ENCODE measurements around the gene CBARP. TPM values are rescaled to one million over a fixed set of nuclear protein-coding genes. Genes with fewer than 3 reads are reported as not detected.

CBARP gene
- total RNA-seq, 4 donors from 2014 or later = 0.57 to 1.1 TPM; not detected in 2

DNA sequence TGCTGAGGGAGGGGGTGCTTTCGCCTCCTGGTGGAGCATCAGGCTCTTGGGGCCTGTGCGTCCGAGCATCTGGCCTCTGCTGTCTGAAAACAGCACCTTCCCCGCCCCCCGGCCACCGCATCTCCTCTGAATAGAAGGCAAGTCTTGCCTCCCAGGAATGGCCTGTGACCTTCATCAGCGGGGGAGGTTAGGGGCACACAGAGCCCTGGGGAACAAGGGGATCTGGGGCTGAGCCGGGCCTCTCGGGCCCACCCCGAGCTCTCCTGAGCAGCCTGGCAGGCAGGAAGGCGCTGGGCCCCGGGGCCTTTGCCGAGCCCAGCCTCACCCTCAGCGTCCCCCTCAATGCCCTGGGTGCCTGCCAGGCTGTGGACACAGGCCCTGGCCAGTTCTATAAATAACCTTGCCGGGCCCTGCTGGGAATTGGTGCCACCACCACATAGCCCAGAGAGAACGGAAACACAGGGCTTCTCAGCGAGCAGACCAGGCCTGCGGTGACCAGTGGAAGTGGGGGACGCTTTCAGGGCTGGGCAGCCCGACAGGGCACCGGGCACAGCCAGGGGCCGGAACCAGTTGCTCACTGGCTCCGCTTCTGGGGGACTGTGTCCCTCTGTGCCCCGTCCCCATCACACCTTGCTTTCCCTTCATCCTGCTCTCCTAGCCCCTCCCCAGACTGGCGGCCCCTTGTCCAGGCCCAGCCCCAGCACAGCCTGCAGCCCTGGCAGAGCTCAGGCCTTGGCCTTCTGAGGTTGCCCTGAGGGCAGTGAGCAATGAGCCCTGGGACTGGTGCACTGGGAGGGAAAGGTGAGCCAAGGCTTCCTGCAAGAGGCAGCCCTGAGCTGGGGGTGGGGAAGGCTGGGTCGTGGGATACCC, 22.7 kb downstream of the CBARP start:
- TF ChIP-seq, protein P1, sequence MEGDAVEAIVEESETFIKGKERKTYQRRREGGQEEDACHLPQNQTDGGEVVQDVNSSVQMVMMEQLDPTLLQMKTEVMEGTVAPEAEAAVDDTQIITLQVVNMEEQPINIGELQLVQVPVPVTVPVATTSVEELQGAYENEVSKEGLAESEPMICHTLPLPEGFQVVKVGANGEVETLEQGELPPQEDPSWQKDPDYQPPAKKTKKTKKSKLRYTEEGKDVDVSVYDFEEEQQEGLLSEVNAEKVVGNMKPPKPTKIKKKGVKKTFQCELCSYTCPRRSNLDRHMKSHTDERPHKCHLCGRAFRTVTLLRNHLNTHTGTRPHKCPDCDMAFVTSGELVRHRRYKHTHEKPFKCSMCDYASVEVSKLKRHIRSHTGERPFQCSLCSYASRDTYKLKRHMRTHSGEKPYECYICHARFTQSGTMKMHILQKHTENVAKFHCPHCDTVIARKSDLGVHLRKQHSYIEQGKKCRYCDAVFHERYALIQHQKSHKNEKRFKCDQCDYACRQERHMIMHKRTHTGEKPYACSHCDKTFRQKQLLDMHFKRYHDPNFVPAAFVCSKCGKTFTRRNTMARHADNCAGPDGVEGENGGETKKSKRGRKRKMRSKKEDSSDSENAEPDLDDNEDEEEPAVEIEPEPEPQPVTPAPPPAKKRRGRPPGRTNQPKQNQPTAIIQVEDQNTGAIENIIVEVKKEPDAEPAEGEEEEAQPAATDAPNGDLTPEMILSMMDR (IDR thresholded peaks at IDR 0.05; ENCODE audit: low read depth) = no peak

DNA sequence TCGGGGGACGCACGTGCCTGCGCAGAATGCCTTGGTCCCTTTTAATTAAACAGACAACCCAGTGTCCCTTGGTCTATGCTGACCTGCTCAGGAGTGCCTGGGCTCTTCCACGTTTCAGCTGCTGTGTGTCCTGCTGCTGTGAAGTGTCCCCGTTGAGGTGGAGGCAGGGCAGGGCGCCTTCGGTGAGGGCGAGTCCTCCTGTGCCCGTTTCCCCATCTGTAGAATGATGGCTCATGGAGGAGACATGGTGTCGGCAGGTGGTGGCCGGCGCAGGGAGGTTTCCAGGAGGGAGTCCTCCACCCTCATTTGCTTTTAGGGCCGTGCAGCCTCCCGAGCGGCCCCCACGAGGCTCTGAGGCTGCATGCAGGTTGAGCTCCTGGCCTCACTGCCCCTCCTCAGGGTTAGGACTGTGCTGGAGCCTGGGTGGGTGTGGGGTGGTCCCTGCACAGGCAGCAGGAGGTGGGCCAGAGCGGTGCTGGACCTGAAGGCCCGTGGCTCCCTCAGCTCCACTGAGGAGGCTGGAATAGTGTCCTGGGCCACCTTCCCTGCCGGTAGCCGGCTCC, 23.4 kb downstream of the CBARP start:
- TF ChIP-seq, protein P1 (IDR thresholded peaks at IDR 0.05; ENCODE audit: low read depth) = no peak

DNA sequence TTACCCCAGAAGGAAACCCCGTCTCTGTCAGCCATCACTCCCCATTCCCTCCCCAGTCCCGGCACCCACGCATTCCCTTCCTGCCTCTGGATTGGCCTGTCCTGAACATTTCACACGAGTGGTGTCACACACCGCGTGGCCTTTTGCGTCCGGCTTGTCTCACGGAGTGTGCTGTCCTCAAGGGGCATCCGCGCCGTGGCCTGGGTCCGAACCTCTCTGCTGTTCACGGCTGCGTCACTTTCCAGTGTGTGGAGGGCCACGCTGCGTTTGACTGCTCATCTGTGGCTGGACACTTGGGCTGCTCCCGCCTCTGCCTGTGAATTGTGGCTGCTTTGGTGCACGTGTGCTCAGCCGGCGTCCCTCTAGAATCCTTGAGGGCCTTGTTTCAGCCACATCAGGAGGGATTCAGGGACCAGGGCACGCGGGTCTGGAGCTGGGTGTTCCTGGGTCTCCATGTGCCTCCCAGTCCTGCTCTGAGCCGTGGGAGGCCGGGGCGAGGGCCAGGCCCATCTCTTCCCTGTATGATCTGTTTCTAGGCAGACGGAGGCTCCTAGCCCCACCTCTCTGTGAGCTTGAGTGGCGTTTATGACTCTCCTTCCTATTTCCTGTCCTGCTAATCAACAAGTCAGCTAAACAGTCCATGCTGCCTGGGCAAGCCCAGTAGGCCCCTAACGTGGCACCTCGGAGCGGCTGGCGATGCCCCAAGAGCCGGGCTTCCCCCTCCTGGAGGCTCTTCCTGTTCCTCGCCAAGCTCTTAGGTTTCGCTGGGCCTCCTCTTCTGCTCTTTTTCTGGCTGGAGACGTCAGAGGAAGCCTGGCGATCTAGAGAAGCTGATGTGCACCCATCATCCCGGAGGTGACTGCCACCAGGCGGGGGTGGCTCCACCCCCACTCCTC, 24.2 kb downstream of the CBARP start:
- TF ChIP-seq, protein P1 (IDR thresholded peaks at IDR 0.05; ENCODE audit: low read depth) = no peak

DNA sequence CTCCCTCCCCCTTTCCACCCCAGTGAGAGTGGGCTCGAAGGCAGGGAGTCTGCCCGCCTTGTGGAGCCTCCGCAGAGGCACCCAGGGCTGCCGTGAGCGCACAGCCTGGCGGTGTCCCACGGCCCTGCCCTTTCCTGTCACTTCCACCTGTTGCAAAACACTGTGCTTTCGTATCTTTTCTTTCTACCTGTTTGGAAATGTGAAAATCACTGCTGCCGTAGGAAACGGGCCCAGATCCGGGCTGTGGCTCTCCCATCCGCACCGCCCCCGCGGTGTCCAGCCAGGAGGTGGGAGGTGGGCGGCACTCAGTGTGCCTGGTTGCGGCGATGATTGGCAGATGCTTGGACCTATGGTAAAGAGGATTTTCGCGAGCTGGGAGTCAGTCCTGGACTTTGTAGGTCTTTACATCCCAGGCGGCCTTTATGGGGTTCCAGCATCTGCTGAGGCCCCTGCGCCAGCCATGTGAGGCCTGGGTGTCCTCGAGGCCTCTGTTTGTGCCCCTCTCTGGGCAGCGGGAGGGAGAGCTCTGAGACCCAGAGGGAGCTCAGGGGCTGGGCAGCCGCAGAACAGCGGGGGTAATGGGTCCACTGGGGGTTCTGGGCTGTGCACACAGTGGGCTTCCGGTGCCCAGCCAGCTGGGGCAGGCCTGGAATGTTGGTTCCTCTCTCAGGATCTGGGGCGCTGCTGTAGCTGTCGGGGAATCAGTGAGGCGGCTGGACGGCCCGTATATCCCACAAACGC, 26.1 kb downstream of the CBARP start:
- TF ChIP-seq, protein P1 (IDR thresholded peaks at IDR 0.05; ENCODE audit: low read depth) = no peak

DNA sequence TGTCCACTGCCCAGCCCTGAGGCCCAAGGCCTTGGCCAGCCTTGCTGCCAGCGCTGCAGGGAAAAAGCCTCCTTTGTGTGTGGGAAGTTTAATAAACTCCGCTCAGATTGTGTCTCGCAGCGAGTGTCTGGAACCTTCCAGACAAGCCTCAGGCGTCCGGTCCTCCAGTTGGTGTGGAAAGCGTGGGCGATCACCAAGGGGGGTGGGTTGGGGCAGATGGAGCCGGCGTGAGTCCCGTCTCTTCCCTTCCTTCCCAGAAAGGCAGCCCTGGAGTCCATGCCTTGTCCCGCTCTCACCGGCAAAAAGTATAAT, 27.6 kb downstream of the CBARP start:
- TF ChIP-seq, protein P1 (IDR thresholded peaks at IDR 0.05; ENCODE audit: low read depth) = no peak

DNA sequence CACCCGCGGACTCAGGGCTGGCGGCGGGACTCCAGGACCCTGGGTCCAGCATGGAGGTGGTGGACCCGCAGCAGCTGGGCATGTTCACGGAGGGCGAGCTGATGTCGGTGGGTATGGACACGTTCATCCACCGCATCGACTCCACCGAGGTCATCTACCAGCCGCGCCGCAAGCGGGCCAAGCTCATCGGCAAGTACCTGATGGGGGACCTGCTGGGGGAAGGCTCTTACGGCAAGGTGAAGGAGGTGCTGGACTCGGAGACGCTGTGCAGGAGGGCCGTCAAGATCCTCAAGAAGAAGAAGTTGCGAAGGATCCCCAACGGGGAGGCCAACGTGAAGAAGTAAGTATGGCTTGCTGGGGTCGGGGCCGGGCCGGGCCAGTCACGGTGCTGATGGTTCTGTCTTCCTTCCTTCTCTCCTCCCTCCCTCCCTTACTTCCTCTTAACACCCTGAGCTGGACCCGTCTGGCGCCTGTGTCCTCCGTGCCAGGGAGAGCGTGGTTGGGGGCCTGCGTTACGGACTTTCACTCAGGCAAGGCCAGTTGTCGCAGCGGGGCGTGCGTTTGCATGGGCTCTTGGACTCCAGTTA, 30.8 kb downstream of the CBARP start:
- TF ChIP-seq, protein P1 (IDR thresholded peaks at IDR 0.05; ENCODE audit: low read depth) = no peak

All from subcutaneous adipose tissue (tissue), 4 donors.